Measurements from ENCODE around the gene ASCC2.
"Not testable (repeated sequence)": the region's sequence is repeated elsewhere in the genome, so short reads cannot be mapped to it uniquely, and the experiment has no call there.

Gene ASCC2

GRCh38 chr22:29854432-29854831 is 16.4 kb upstream of the ASCC2 start:
- DNase-seq = no peak

GRCh38 chr22:29848111-29848510 is 10.0 kb upstream of the ASCC2 start:
- DNase-seq = no peak

GRCh38 chr22:29846290-29846689 is 8.2 kb upstream of the ASCC2 start:
- DNase-seq = no peak

GRCh38 chr22:29842740-29843139 is 4.7 kb upstream of the ASCC2 start:
- DNase-seq = no peak

GRCh38 chr22:29842172-29842571 is 4.1 kb upstream of the ASCC2 start:
- no peak for DNase-seq

- no peak for DNase-seq
Measured at GRCh38 chr22:29840498-29840897, 2.4 kb upstream of the ASCC2 start.

GRCh38 chr22:29839039-29839438 is 965 bp upstream of the ASCC2 start:
- no peak for DNase-seq

- DNase-seq = peak in 1 of 4 experiments; percentile 10
Measured at GRCh38 chr22:29838599-29838956, 504 bp upstream of the ASCC2 start.

- not testable (repeated sequence) for DNase-seq
Measured at GRCh38 chr22:29836791-29837370, 1.2 kb downstream of the ASCC2 start.

- no peak for DNase-seq
Measured at GRCh38 chr22:29834046-29834445, 4.0 kb downstream of the ASCC2 start.

- DNase-seq = no peak
Measured at GRCh38 chr22:29833392-29833965, 4.6 kb downstream of the ASCC2 start.

GRCh38 chr22:29831958-29832357 is 6.1 kb downstream of the ASCC2 start:
- DNase-seq = no peak

GRCh38 chr22:29831186-29831921 is 6.7 kb downstream of the ASCC2 start:
- DNase-seq = no peak

GRCh38 chr22:29830585-29830984 is 7.5 kb downstream of the ASCC2 start:
- DNase-seq = no peak

- not testable (repeated sequence) for DNase-seq
Measured at GRCh38 chr22:29827726-29828125, 10.3 kb downstream of the ASCC2 start.

- no peak for DNase-seq
Measured at GRCh38 chr22:29827091-29827490, 11.0 kb downstream of the ASCC2 start.

GRCh38 chr22:29825578-29825977 is 12.5 kb downstream of the ASCC2 start:
- DNase-seq = no peak

GRCh38 chr22:29824677-29825076 is 13.4 kb downstream of the ASCC2 start:
- DNase-seq = no peak

GRCh38 chr22:29821291-29822016 is 16.6 kb downstream of the ASCC2 start:
- no peak for DNase-seq

GRCh38 chr22:29820961-29821290 is 17.1 kb downstream of the ASCC2 start:
- DNase-seq = no peak

- DNase-seq = no peak
Measured at GRCh38 chr22:29819501-29819900, 18.6 kb downstream of the ASCC2 start.

- no peak for DNase-seq
Measured at GRCh38 chr22:29817724-29818123, 20.4 kb downstream of the ASCC2 start.

GRCh38 chr22:29816980-29817379 is 21.1 kb downstream of the ASCC2 start:
- no peak for DNase-seq

GRCh38 chr22:29816539-29816938 is 21.5 kb downstream of the ASCC2 start:
- no peak for DNase-seq

All from activated naive CD4-positive, alpha-beta T cell (primary cell).